T follicular helper cell (primary cell): ENCODE measurements around the gene KCNJ16.

ENCODE experiments used
- DNase-seq: peaks from one replicate; pipeline ENCODE4 v3.0.0-alpha.2; 2020; ENCODE audit warnings: low read depth

The KCNJ16 gene

DNA sequence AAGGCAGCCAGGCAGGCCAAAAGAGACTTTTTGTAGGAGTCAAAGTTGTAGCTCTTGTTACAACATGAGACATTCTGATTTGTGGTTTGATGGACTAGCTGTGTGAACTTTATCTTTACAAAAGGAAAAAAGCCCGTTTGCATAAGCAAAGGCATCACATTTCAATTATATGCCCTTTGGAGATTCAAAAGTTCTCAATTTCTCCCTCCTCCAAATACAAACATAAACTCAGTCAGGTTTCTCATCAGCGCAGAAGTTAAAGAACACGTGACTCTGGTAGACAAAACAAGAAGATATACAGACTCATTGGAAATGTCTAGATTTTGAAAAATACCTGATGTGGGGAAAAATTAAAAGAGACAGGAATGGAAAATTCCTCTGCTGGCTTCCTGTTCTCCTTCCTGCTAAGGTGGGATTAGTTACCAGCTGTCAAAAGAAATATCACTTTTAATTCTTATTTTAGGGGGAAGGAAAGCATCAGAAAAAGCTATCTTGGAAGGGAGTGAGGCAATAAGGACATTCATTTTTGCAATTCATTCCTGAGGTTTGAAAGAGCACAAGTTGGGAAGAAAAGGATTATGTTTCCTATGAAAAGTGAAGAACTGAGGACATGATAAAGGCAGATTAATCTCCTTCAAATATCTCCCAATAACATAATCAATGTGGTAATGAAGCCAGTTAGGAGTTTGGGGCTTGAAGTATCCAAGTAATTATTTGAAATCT lies 4.6 kb upstream of the KCNJ16 start:
- no peak for DNase-seq

- no peak for DNase-seq
Measured at GRCh38 chr17:70071127-70071526, 3.9 kb upstream of the KCNJ16 start.

DNA sequence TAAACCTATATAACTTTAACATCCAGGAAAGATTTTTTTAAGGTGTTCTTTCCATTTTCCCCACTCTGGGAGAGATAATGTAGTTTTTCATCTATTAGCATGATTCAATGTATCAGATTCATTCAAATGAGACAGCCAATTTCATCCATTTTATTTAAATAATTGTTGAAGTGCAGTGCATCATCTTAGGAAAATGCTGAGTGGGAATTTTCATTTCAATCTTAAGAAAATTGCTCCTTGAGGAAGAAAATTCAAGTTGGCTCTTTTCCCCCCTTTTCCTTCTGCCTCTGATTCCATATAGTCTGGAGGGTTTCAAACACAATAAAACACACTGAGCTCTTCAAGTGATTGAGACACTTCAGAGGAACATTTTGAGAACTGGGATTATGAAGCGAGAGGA lies 3.4 kb upstream of the KCNJ16 start:
- no peak for DNase-seq

DNA sequence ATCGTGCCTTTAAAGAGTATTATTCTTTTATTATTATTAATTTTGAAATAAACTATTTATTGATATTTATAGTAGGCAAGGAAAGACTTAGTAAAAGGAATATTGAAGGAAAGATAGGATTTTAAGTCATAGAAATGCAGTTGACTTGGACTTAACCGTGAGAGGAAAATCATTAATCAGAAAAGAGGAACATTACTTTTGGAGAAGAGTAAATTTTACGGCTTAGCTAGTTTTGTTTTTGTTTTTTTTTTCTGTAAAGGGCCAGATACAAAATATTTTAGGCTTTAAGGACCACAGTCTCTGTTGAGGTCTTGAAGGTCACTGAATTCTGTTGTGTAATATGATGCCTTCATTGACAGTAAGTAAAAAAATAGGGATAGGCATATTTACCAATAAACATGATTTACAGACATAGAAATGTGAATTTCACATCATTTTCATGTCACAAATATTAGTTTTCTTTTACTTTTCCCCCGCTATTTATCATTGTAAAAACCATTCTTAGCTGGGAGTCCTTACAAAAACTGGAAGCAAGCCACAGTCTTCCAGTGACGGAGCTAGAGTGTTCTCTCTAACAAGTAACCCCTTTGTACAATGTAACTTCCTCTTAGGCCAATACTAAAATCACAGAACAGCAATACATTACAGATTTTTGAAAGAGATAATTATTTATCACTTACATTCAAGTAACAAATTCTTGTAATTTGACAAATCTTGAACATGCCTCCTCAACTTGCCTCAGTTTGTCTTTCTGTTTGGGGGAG lies 2.3 kb upstream of the KCNJ16 start:
- DNase-seq: no peak

DNA sequence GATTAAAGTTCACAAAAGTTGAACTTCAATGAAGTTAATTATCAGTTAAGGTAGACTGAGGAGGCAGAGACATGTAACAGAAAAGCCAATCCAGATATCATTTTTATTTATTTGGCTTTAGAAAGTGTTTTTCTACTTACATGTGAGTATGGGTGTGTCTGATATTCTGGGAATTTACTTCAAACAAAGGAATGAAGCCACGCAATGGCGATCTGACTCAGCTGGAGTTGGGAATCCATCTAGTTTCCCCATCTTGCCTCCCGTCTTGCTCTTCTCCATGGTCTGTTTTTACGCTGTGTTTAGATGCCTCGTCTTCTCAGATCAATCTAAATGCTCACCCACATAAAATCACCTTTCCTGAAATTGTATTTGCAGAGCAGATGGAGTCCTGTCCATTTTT lies 1.7 kb upstream of the KCNJ16 start:
- no peak for DNase-seq

- no peak for DNase-seq
Measured at GRCh38 chr17:70073799-70074198, 1.2 kb upstream of the KCNJ16 start.

- DNase-seq: no peak
Measured at GRCh38 chr17:70074236-70074830, 692 bp upstream of the KCNJ16 start.

DNA sequence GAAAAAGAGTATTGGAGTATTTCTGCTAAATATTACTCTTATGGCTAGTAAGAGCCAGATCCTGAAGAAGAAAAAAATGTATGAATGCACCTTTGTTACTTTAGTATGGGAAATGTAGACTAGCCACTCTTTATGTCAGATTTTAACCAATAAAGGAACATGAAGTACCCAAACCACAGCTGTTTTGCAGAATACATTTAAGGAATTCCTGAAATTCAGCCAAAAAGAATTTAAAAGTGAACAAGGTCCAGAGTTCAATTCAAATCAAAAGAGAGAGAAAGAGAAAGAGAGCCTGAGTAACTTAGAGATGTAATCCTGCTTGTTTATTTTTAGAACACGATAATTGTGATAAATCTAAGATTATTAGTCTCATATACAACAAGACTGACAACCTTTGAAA lies 1.2 kb downstream of the KCNJ16 start:
- no peak for DNase-seq

GRCh38 chr17:70076831-70077230 lies 1.8 kb downstream of the KCNJ16 start:
- no peak for DNase-seq

DNA sequence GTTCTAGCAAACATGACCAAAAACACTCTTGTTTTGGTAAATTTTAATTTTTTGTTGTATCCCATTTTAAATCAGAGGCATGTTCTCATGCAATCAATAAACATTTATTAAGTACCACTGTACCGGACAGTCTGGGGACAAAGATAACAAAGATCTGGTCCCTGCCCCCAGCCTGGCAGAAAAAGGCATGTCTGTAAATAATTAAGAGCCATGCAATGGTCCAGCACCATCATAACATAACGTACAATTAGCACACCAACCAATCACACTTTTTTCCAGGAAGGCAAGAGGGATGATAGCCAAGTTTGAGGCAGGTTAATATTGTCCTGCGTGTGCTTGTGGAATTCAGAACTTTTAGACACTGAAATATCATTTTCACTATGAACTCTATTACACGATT lies 3.5 kb downstream of the KCNJ16 start:
- no peak for DNase-seq

DNA sequence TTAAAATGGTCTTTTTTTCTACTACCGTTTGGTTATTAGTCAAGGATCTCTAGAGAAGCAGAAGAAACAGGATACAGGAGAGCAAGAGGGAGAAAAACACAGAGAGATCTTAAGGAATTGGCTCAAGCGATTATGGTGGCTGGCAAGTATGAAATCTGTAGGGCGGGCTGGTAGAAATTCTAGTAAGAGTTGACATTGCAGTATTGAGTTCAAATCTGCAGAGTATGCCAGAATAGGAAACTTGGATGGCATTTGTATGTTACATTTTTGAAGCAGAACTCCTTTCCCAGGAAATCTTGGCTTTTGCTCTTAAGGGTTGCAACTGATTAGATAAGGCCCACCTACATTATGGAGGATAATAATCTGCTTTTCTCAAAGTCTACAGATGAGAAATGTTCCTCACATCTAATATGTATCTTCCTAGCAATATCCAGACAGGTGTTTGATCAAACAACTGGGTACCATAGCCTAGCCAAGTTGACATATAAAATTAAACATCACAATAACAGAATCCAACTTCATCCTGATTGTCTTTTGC lies 4.0 kb downstream of the KCNJ16 start:
- DNase-seq: no peak

GRCh38 chr17:70080541-70081347 lies 5.7 kb downstream of the KCNJ16 start:
- DNase-seq: no peak

- DNase-seq: no peak
Measured at GRCh38 chr17:70081885-70082284, 6.9 kb downstream of the KCNJ16 start.

DNA sequence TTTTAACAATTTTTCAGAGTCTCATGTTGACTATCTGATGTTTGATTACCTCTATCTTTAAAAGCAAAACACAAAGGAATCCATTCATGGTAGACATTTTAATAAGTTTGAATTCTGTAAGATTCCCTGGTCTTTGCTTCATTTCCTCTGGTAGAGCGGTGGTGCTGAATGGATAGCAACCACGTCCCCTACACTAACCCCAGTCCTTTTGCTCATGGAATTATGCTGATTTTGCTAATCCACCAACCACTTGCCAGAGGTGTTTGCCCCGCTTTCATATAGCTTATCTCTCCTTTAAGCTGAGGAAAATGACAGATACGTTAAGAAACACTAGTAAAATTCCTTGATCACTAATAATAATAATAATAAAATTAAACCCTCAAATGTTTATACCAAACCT lies 9.5 kb downstream of the KCNJ16 start:
- no peak for DNase-seq

GRCh38 chr17:70086516-70086915 lies 11.5 kb downstream of the KCNJ16 start:
- no peak for DNase-seq

- no peak for DNase-seq
Measured at GRCh38 chr17:70089513-70090148, 14.6 kb downstream of the KCNJ16 start.

DNA sequence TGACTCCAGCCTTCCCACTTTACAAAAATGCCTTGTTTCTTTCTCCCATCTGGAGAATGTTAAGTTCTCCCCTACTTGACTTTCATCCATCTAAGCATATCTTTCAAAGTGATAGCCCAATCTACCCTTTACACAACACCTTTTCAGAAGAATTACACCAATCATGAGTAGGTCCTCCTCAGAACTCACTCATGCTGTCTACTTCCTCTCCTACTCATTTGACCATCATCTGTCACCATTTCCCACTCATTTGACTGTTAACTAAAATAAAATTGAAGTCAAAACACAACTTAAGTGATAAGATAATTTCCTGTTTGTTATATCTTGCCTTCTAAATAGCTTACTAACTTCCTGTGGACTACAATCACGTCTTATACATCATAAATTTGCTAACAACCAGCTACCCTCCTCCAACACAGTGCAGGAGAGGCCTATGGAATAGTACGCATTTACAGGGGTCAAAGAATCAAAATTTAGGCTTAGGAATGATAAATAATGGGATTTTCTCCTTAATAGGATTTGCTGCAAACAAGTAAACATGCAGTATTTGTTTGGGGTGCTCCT lies 16.1 kb downstream of the KCNJ16 start:
- DNase-seq: no peak

DNA sequence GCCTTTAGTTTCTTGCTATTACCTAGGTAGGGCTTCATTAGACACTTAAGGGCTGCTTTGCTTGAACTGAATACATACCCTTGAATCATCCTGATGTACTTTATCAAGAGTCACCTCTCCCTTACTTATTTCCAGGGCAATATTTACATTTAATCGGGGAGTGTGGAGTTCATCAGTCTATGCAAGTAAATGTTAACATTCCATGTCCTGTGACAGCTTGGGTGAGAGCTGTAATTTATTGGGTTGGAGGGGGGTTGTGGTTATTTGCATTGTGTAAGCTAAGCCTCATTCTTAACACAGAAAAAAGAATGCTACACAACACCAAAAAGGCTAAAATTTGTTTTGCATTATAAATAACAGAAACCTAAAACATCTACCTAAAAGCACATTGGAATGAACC lies 16.7 kb downstream of the KCNJ16 start:
- DNase-seq: no peak

DNA sequence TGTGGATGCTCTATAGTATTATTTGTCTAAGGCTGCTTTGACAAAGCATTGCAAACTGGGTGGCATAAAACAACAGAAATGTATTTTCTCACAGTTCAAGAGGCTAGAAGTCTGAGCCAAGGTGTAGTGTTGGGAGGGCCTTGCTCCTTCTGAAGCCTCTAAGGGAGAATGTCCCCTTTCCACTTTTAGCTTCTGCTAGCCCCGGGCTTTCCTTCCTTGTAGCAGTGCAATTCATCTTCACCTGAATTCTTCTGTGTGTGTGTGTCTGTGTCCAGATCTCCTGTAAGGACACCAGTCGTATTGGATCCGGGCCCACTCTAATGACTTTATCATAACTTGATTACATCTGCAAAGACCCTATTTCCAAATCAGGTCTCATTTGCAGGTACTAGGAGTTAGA lies 18.1 kb downstream of the KCNJ16 start:
- no peak for DNase-seq

- no peak for DNase-seq
Measured at GRCh38 chr17:70095455-70095854, 20.4 kb downstream of the KCNJ16 start.

GRCh38 chr17:70096861-70097260 lies 21.8 kb downstream of the KCNJ16 start:
- DNase-seq: no peak
